SK-N-SH (cell line): ENCODE data around the gene ZNF407. TPM values are rescaled to one million over a fixed set of nuclear protein-coding genes. Genes with fewer than 3 reads are reported as not detected.

Source experiments
- CTCF ChIA-PET: fragments of 300-600, 350-600 bp; formaldehyde crosslinking; extraction: SDS; loops from one replicate; lab custom pipeline; 2021; lab: Yijun Ruan, JAX
- POLR2A ChIA-PET: fragments of 350-600 bp; sonication (Branson Sonifier 250); formaldehyde crosslinking; extraction: SDS; loops from one replicate; lab custom pipeline; 2020; ENCODE audit warnings: antibody characterized with exemption, inconsistent platforms; lab: Yijun Ruan, JAX
- DNase-seq: peaks from one replicate; pipeline ENCODE4 v3.0.0; 2012
- H2AFZ ChIP-seq: fragments of 200-600 bp; sonication (generic); 2 replicates; pipeline ENCODE4 v1.8.1; 2016; ENCODE audit warnings: antibody characterized with exemption, mild to moderate bottlenecking, low read depth
- H3F3A ChIP-seq: fragments of 200-600 bp; sonication (generic); replicated peaks from 2 replicates; pipeline ENCODE3; 2016; ENCODE audit warnings: antibody characterized with exemption, mild to moderate bottlenecking; ENCODE audit not compliant: insufficient read depth
- H3K27ac ChIP-seq, 2 experiments: fragments of 200-500 bp in 1 of 2; fragments of 200-600 bp in 1 of 2; sonication (Bioruptor generic) in 1 of 2; sonication (generic), shearing (Covaris generic) in 1 of 2; 2 replicates each; pipeline versions ENCODE4 v1.5.1 to v1.6.1; 2014 to 2016; ENCODE audit warnings: low read depth in 2 of 2, inconsistent platforms in 1 of 2, low read length in 1 of 2, mild to moderate bottlenecking in 1 of 2, mixed read lengths in 1 of 2
- H3K27me3 ChIP-seq: fragments of 200-600 bp; sonication (generic), shearing (Covaris generic); 2 replicates; pipeline ENCODE4 v1.6.1; 2016; ENCODE audit warnings: mixed run types; ENCODE audit not compliant: insufficient read depth
- H3K36me3 ChIP-seq, 2 experiments: fragments of 200-500 bp in 1 of 2; fragments of 200-600 bp in 1 of 2; sonication (Bioruptor generic) in 1 of 2; sonication (generic) in 1 of 2; replicated peaks in 1 of 2; 2 replicates each; pipeline versions ENCODE3 to v1.5.1; 2014 to 2016; ENCODE audit warnings: low read length in 1 of 2, mild to moderate bottlenecking in 1 of 2; ENCODE audit not compliant: insufficient read depth in 2 of 2, control insufficient read depth in 1 of 2
- H3K4me1 ChIP-seq, 2 experiments: fragments of 200-500 bp in 1 of 2; fragments of 200-600 bp in 1 of 2; sonication (Bioruptor generic) in 1 of 2; sonication (generic), shearing (Covaris generic) in 1 of 2; 2 replicates each; pipeline versions ENCODE4 v1.5.1 to v1.6.1; 2014 to 2016; ENCODE audit warnings: low read depth in 1 of 2, low read length in 1 of 2, mixed run types in 1 of 2; ENCODE audit not compliant: insufficient read depth in 2 of 2, control insufficient read depth in 1 of 2
- H3K4me2 ChIP-seq: fragments of 200-600 bp; sonication (generic), shearing (Covaris generic); 2 replicates; pipeline ENCODE4 v1.6.1; 2017; ENCODE audit warnings: mixed run types
- H3K4me3 ChIP-seq, 2 experiments: fragments of 200-500 bp in 1 of 2; fragments of 200-600 bp in 1 of 2; sonication (Bioruptor generic) in 1 of 2; sonication (generic), shearing (Covaris generic) in 1 of 2; 2 replicates each; pipeline versions ENCODE4 v1.5.1 to v1.8.1; 2014 to 2016; ENCODE audit warnings: low read depth in 2 of 2, inconsistent platforms in 1 of 2, low read length in 1 of 2, mild to moderate bottlenecking in 1 of 2, mixed read lengths in 1 of 2, moderate library complexity in 1 of 2
- H3K79me2 ChIP-seq: fragments of 200-600 bp; sonication (generic); 2 replicates; pipeline ENCODE4 v1.8.1; 2017; ENCODE audit warnings: mild to moderate bottlenecking; ENCODE audit not compliant: insufficient read depth
- H3K9ac ChIP-seq: fragments of 200-600 bp; sonication (generic); 2 replicates; pipeline ENCODE4 v1.6.1; 2017; ENCODE audit warnings: mixed run types
- H3K9me2 ChIP-seq: fragments of 200-600 bp; sonication (generic); 2 replicates; pipeline ENCODE4 v1.6.1; 2017; ENCODE audit warnings: mixed run types
- H3K9me3 ChIP-seq: fragments of 200-600 bp; sonication (generic); 2 replicates; pipeline ENCODE4 v1.6.1; 2017; ENCODE audit warnings: mixed run types, mild to moderate bottlenecking, moderate library complexity
- H4K20me1 ChIP-seq: fragments of 200-600 bp; sonication (generic); 2 replicates; pipeline ENCODE4 v1.6.1; 2017; ENCODE audit warnings: mild to moderate bottlenecking, mixed run types; ENCODE audit not compliant: insufficient read depth
- CTCF ChIP-seq: fragments of 200-600 bp; sonication (generic); IDR thresholded peaks from 2 replicates; pipeline ENCODE4 v1.6.1; 2017; ENCODE audit warnings: antibody characterized with exemption, mild to moderate bottlenecking, moderate library complexity
- ELF1 ChIP-seq: IDR thresholded peaks from 2 replicates; pipeline ENCODE4 v1.4.0; 2012
- EP300 ChIP-seq, 2 experiments: IDR thresholded peaks; 2 replicates each; pipeline versions ENCODE4 v1.4.0 to v1.6.1; 2012; ENCODE audit warnings: borderline replicate concordance in 1 of 2, low read depth in 1 of 2, low read length in 1 of 2
- EZH2phosphoT487 ChIP-seq: fragments of 200-600 bp; sonication (generic); IDR thresholded peaks from 2 replicates; pipeline ENCODE4 v1.6.1; 2017; ENCODE audit warnings: low read depth, mixed run types, mild to moderate bottlenecking, antibody characterized with exemption, moderate library complexity, borderline replicate concordance
- FOSL2 ChIP-seq: IDR thresholded peaks from 2 replicates; pipeline ENCODE4 v1.4.0; 2012; ENCODE audit warnings: low read depth, mild to moderate bottlenecking, moderate library complexity, borderline replicate concordance
- FOXJ3 ChIP-seq: sonication (generic); formaldehyde crosslinking; IDR thresholded peaks from 2 replicates; pipeline ENCODE4 v1.5.1; 2020; ENCODE audit warnings: mild to moderate bottlenecking, missing genetic modification reagents
- FOXM1 ChIP-seq: IDR thresholded peaks from 2 replicates; pipeline ENCODE4 v1.4.0; 2012; ENCODE audit warnings: low read depth, mild to moderate bottlenecking
- GABPA ChIP-seq: IDR thresholded peaks from 2 replicates; pipeline ENCODE4 v1.4.0; 2012; ENCODE audit warnings: low read depth, mild to moderate bottlenecking
- GATA2 ChIP-seq: sonication (generic); formaldehyde crosslinking; IDR thresholded peaks from 2 replicates; pipeline ENCODE4 v1.5.0; 2020; ENCODE audit warnings: mild to moderate bottlenecking, missing genetic modification reagents
- PBX3 ChIP-seq: IDR thresholded peaks from 2 replicates; pipeline ENCODE4; 2012
- POLR2AphosphoS5 ChIP-seq: IDR thresholded peaks from 2 replicates; pipeline ENCODE4 v1.6.1; 2012; ENCODE audit warnings: low read depth, low read length
- RAD21 ChIP-seq: IDR thresholded peaks from 2 replicates; pipeline ENCODE4 v1.6.1; 2012; ENCODE audit warnings: mild to moderate bottlenecking, low read length
- RCOR1 ChIP-seq: fragments of 150-350 bp; IDR thresholded peaks from 2 replicates; pipeline ENCODE4 v1.6.1; 2017; ENCODE audit warnings: antibody characterized with exemption, low read length
- SIN3A ChIP-seq: IDR thresholded peaks from 2 replicates; pipeline ENCODE4 v1.6.1; 2012; ENCODE audit warnings: low read depth, mild to moderate bottlenecking, low read length, moderate library complexity, borderline replicate concordance
- SMC3 ChIP-seq: IDR thresholded peaks from 2 replicates; pipeline ENCODE4 v1.6.1; 2012; ENCODE audit warnings: low read depth, low read length, improper control_type of control experiment
- TEAD4 ChIP-seq: IDR thresholded peaks from 2 replicates; pipeline ENCODE4 v1.4.0; 2012; ENCODE audit warnings: mild to moderate bottlenecking, borderline replicate concordance; ENCODE audit not compliant: insufficient read depth
- USF2 ChIP-seq: fragments of 150-350 bp; IDR thresholded peaks from 2 replicates; pipeline ENCODE4 v1.6.1; 2017; ENCODE audit warnings: antibody characterized with exemption, low read length, low read depth, borderline replicate concordance
- YY1 ChIP-seq: IDR thresholded peaks from 2 replicates; pipeline ENCODE4 v1.4.0; 2012; ENCODE audit warnings: low read depth, mild to moderate bottlenecking
- WGBS: methylation state at CpG from one replicate; pipeline ENCODE4 v1.1.6; 2017; ENCODE audit warnings: low lambda C conversion rate; 5-methylcytosine and 5-hydroxymethylcytosine counted together
- polyA plus RNA-seq, 3 experiments: library from polyadenylated mRNA; depleted of rRNA; stranded (reverse); fragments of >200 nt; gene quantifications; 2 replicates each; pipeline ENCODE4 v1.2.3, GENCODE V29; 2012

ZNF407 gene
- polyA plus RNA-seq, 1 of the 3 experiments (the other 2 are of a cell fraction) = 2.6 TPM

- Histone ChIP-seq H3K27me3 (no peaks in the 10 kb centered on the region), H3K36me3 (peaks cover 0 to 4% of the 10 kb centered on the region in 2 experiments), H3K4me3 (no peak overlapping the region), H3K9ac (no peak overlapping the region), H3K9me3 (no peaks in the 10 kb centered on the region), H3K4me2 (no peak overlapping the region), H3K27ac (no peak overlapping the region), H3K9me2 (no peaks in the 10 kb centered on the region), H3K4me1 (no peaks in the 10 kb centered on the region; a peak in 2 of 4 replicates), H3F3A (peaks cover 7% of the 10 kb centered on the region), H2AFZ (no peak overlapping the region), H3K79me2 (0 out of 2 replicates have a peak, but pooled peaks cover 3% of the 10 kb centered on the region), H4K20me1 (no peaks in the 10 kb centered on the region)
- WGBS = 93% methylated on average over 8 of the region's 9 CpGs
- CTCF ChIA-PET = interaction anchor here (0.9 kb wide), 1 partner anchor 9 kb away, joined by 4 read pairs; no protein-coding TSS in a partner anchor
- no peak for TF ChIP-seq ELF1
- no peak for TF ChIP-seq SMC3
- TF ChIP-seq FOXM1 = no peak
- no peak for TF ChIP-seq GATA2 (CRISPR knock-in tag)
- TF ChIP-seq CTCF = no peak
- no peak for TF ChIP-seq POLR2AphosphoS5
- no peak for TF ChIP-seq USF2
- no peak for TF ChIP-seq RCOR1
- TF ChIP-seq GABPA = no peak
- TF ChIP-seq EZH2phosphoT487 = no peak
- no peak for TF ChIP-seq FOXJ3 (CRISPR knock-in tag)
- TF ChIP-seq SIN3A = no peak
- no peak for TF ChIP-seq TEAD4
- TF ChIP-seq FOSL2 = no peak
- no peak for TF ChIP-seq YY1
- TF ChIP-seq RAD21 = no peak
- no peak for TF ChIP-seq EP300 (IDR thresholded peaks at IDR 0.05; ENCODE audit: borderline replicate concordance in 1 of 2, low read depth in 1 of 2, low read length in 1 of 2)
- no peak for TF ChIP-seq PBX3
- POLR2A ChIA-PET = no interaction called here
- no peak for DNase-seq
Measured at GRCh38 chr18:74692367-74693013, 94.8 kb downstream of the ZNF407 start.
